Endothelial cell of umbilical vein (primary cell): ENCODE results near the gene ARF5.

ENCODE experiments used
- MYC ChIP-seq: IDR thresholded peaks from one replicate; pipeline ENCODE4 v1.6.1; 2011; ENCODE audit warnings: mild to moderate bottlenecking, low read depth, low read length
- POLR2A ChIP-seq: IDR thresholded peaks from 2 replicates; pipeline ENCODE4 v1.6.1; 2012; ENCODE audit warnings: low read depth, mild to moderate bottlenecking, control low read depth, low read length
- TF ChIP-seq, protein P1 (sequence below), 2 donors: IDR thresholded peaks; 1 replicate in 1 of 2; 2 replicates in 1 of 2; pipeline ENCODE4 v1.5.1; 2011; ENCODE audit warnings: low read length in 2 of 2, mild to moderate bottlenecking in 2 of 2, moderate library complexity in 2 of 2, control low read depth in 1 of 2, inconsistent platforms in 1 of 2, low read depth in 1 of 2; ENCODE audit not compliant: insufficient read depth in 1 of 2; ENCODE audit errors: extremely low read depth in 1 of 2

GRCh38 chr7:127616724-127617123 lies 28.5 kb downstream of the ARF5 start:
- TF ChIP-seq MYC, result no peak
- TF ChIP-seq POLR2A, result no peak
- TF ChIP-seq, protein P1, sequence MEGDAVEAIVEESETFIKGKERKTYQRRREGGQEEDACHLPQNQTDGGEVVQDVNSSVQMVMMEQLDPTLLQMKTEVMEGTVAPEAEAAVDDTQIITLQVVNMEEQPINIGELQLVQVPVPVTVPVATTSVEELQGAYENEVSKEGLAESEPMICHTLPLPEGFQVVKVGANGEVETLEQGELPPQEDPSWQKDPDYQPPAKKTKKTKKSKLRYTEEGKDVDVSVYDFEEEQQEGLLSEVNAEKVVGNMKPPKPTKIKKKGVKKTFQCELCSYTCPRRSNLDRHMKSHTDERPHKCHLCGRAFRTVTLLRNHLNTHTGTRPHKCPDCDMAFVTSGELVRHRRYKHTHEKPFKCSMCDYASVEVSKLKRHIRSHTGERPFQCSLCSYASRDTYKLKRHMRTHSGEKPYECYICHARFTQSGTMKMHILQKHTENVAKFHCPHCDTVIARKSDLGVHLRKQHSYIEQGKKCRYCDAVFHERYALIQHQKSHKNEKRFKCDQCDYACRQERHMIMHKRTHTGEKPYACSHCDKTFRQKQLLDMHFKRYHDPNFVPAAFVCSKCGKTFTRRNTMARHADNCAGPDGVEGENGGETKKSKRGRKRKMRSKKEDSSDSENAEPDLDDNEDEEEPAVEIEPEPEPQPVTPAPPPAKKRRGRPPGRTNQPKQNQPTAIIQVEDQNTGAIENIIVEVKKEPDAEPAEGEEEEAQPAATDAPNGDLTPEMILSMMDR (IDR thresholded peaks at IDR 0.05; ENCODE audit: extremely low read depth in 1 of 2, insufficient read depth in 1 of 2, low read depth in 1 of 2, low read length in 2 of 2), result no peak
